Testis (tissue), 2 donors: ENCODE data around the gene KCTD1.

ENCODE experiments used
- CTCF ChIP-seq, 3 experiments: fragments of 450-650 bp in 2 of 3; fragments of 200-600 bp in 1 of 3; sonication (generic) in 1 of 3; IDR thresholded peaks; one replicate each; pipeline ENCODE4 v1.5.1; 2016 to 2019; ENCODE audit warnings: antibody characterized with exemption in 3 of 3, mild to moderate bottlenecking in 2 of 3, moderate library complexity in 1 of 3
- POLR2A ChIP-seq: fragments of 450-650 bp; IDR thresholded peaks from one replicate; pipeline ENCODE4 v1.6.1; 2017; ENCODE audit warnings: antibody characterized with exemption, mild to moderate bottlenecking, moderate library complexity

- no peak for TF ChIP-seq CTCF (IDR thresholded peaks at IDR 0.05)
- no peak for TF ChIP-seq POLR2A
Measured at GRCh38 chr18:26493021-26493420, 55.3 kb downstream of the KCTD1 start.
